CD14-positive monocyte (primary cell): Measurements from ENCODE around the gene KRT79. TPM values are rescaled to one million over a fixed set of nuclear protein-coding genes. Genes with fewer than 3 reads are reported as not detected.

Source experiments
- DNase-seq, 3 donors: peaks; one replicate each; pipeline ENCODE4 v3.0.0-alpha.2; 2011 to 2022
- H2AFZ ChIP-seq: 2 replicates; pipeline ENCODE4 v1.6.0; 2012; ENCODE audit warnings: mild to moderate bottlenecking, low read depth, low read length, inconsistent platforms; ENCODE audit not compliant: insufficient read depth, poor library complexity, severe bottlenecking
- H3K27ac ChIP-seq, 2 donors: 1 replicate in 1 of 2; 2 replicates in 1 of 2; pipeline ENCODE4 v1.5.1; 2012 to 2013; ENCODE audit warnings: low read length in 2 of 2, control low read depth in 1 of 2, inconsistent platforms in 1 of 2, low read depth in 1 of 2, mild to moderate bottlenecking in 1 of 2
- H3K27me3 ChIP-seq, 2 donors: one replicate each; pipeline versions ENCODE4 v1.6.0 to v1.6.1; 2011 to 2013; ENCODE audit warnings: low read length in 2 of 2; ENCODE audit not compliant: control insufficient read depth in 2 of 2, insufficient read depth in 2 of 2
- H3K36me3 ChIP-seq, 2 donors: replicated peaks in 1 of 2; 1 replicate in 1 of 2; 2 replicates in 1 of 2; pipeline versions ENCODE4 v1.5.1 to v1.6.1; 2012 to 2013; ENCODE audit warnings: low read length in 2 of 2, control low read depth in 1 of 2, inconsistent platforms in 1 of 2, mild to moderate bottlenecking in 1 of 2; ENCODE audit not compliant: insufficient read depth in 2 of 2, control insufficient read depth in 1 of 2
- H3K4me1 ChIP-seq, 2 donors: 1 replicate in 1 of 2; 2 replicates in 1 of 2; pipeline versions ENCODE4 v1.5.1 to v1.6.1; 2012 to 2013; ENCODE audit warnings: low read length in 2 of 2, control low read depth in 1 of 2, inconsistent platforms in 1 of 2, mild to moderate bottlenecking in 1 of 2, moderate library complexity in 1 of 2; ENCODE audit not compliant: insufficient read depth in 2 of 2, control insufficient read depth in 1 of 2
- H3K4me2 ChIP-seq: replicated peaks from 2 replicates; pipeline ENCODE3; 2012; ENCODE audit warnings: low read length, moderate library complexity, mild to moderate bottlenecking; ENCODE audit not compliant: poor library complexity, severe bottlenecking; ENCODE audit errors: extremely low read depth
- H3K4me3 ChIP-seq, 3 experiments: fragments of 200-600 bp in 1 of 3; sonication (generic) in 1 of 3; replicated peaks in 1 of 3; 1 replicate in 2 of 3; 2 replicates in 1 of 3; pipeline ENCODE4 v1.5.1; 2011 to 2013; ENCODE audit warnings: low read length in 3 of 3, mild to moderate bottlenecking in 3 of 3, control low read depth in 2 of 3, low read depth in 2 of 3, inconsistent platforms in 1 of 3, moderate library complexity in 1 of 3
- H3K79me2 ChIP-seq: 2 replicates; pipeline ENCODE4 v1.6.0; 2012; ENCODE audit warnings: mild to moderate bottlenecking, control low read depth, inconsistent platforms, low read length, moderate library complexity; ENCODE audit not compliant: insufficient read depth
- H3K9ac ChIP-seq: 2 replicates; pipeline ENCODE4 v1.6.0; 2017; ENCODE audit warnings: low read length, mild to moderate bottlenecking; ENCODE audit not compliant: insufficient read depth, poor library complexity, severe bottlenecking
- H3K9me3 ChIP-seq, 2 donors: replicated peaks in 1 of 2; 1 replicate in 1 of 2; 2 replicates in 1 of 2; pipeline versions ENCODE4 v1.5.1 to v1.6.1; 2012 to 2013; ENCODE audit warnings: low read length in 2 of 2, control low read depth in 1 of 2; ENCODE audit not compliant: control insufficient read depth in 1 of 2, insufficient read depth in 1 of 2
- H4K20me1 ChIP-seq: 2 replicates; pipeline ENCODE4 v1.6.0; 2012; ENCODE audit warnings: mild to moderate bottlenecking, low read length, control low read depth, moderate library complexity; ENCODE audit not compliant: insufficient read depth
- H3K27ac Mint-ChIP-seq, 7 donors: one replicate each; pipeline ENCODE4 v1.8.0; 2020; ENCODE audit warnings: mild to moderate bottlenecking in 7 of 7, mixed read lengths in 7 of 7, moderate library complexity in 6 of 7, inconsistent platforms in 2 of 7
- H3K27me3 Mint-ChIP-seq, 3 donors: one replicate each; pipeline ENCODE4 v1.8.0; 2021 to 2022; ENCODE audit warnings: low read depth in 3 of 3, mild to moderate bottlenecking in 3 of 3, mixed read lengths in 3 of 3, moderate library complexity in 3 of 3, inconsistent platforms in 1 of 3
- H3K36me3 Mint-ChIP-seq, 2 donors: one replicate each; pipeline ENCODE4 v1.8.0; 2020; ENCODE audit warnings: mixed read lengths in 2 of 2, inconsistent platforms in 1 of 2, mild to moderate bottlenecking in 1 of 2
- H3K4me1 Mint-ChIP-seq: one replicate; pipeline ENCODE4 v1.8.0; 2020; ENCODE audit warnings: mild to moderate bottlenecking, mixed read lengths
- H3K4me3 Mint-ChIP-seq, 2 donors: one replicate each; pipeline ENCODE4 v1.8.0; 2020; ENCODE audit warnings: mild to moderate bottlenecking in 2 of 2, mixed read lengths in 2 of 2, moderate library complexity in 1 of 2
- H3K9me3 Mint-ChIP-seq, 7 donors: one replicate each; pipeline ENCODE4 v1.8.0; 2020 to 2022; ENCODE audit warnings: mixed read lengths in 7 of 7, mild to moderate bottlenecking in 6 of 7, moderate library complexity in 6 of 7, inconsistent platforms in 2 of 7
- WGBS: methylation state at CpG from one replicate; pipeline ENCODE4 v1.1.5; 2013; ENCODE audit warnings: missing lambda C conversion rate; ENCODE audit not compliant: insufficient coverage; 5-methylcytosine and 5-hydroxymethylcytosine counted together
- intact Hi-C, 2 donors: fragments of 100-400 bp; cut with micrococcal nuclease; formaldehyde crosslinking; loops; one replicate each; pipeline versions ENCODE4 v1.15.0 to v1.15.1; 2023
- polyA plus RNA-seq, 3 donors: library from polyadenylated mRNA; depleted of rRNA in 1 of 3; unstranded in 2 of 3; stranded (reverse) in 1 of 3; fragments of 300-500 nt in 2 of 3; fragments of >200 nt in 1 of 3; fragmentation: Illumina TruSeq in 2 of 3; gene quantifications; 1 replicate in 2 of 3; 2 replicates in 1 of 3; pipeline ENCODE4 v1.2.3, GENCODE V29; 2012 to 2021
- TF ChIP-seq, protein P1 (sequence below): fragments of 200-600 bp; IDR thresholded peaks from one replicate; pipeline ENCODE4 v1.8.0; 2022; ENCODE audit warnings: antibody characterized with exemption, mild to moderate bottlenecking

Gene KRT79
- polyA plus RNA-seq, 3 donors, result not detected

DNA sequence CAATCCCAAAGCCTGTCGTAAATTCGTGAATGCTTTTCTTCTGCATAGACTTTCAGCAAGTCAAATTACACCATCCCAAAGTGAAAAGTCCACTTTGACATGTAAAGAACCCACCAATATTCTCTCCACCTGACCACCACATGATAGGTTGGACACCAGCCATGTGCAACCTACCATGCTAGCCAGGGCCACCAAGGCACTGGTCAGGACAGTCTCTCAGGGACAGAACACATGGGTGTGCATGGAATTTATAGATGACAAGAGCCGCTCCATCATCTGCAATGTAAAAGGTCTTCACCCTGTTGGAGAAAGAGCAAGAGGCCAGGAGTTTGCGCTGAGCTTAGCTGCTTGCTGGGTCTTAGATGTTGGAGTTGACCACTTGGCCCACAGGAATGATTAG is 51.6 kb downstream of the KRT79 start:
- Histone ChIP-seq H3K9me3 (no peaks in the 10 kb centered on the region), H3K4me1 (no peaks in the 10 kb centered on the region), H4K20me1 (no peaks in the 10 kb centered on the region), H3K79me2 (no peaks in the 10 kb centered on the region), H3K36me3 (no peaks in the 10 kb centered on the region), H3K9ac (no peak overlapping the region), H2AFZ (no peak overlapping the region), H3K4me3 (no peak overlapping the region), H3K27ac (no peak overlapping the region), H3K4me2 (no peak overlapping the region), H3K27me3 (peaks cover 0 to 3% of the 10 kb centered on the region in 2 donors)
- H3K9me3 Mint-ChIP-seq, result peaks cover 0 to 3% (median 0%) of the 10 kb centered on the region in 7 donors
- DNase-seq, result no peak
- intact Hi-C loops, result no loop called here
- TF ChIP-seq, protein P1, sequence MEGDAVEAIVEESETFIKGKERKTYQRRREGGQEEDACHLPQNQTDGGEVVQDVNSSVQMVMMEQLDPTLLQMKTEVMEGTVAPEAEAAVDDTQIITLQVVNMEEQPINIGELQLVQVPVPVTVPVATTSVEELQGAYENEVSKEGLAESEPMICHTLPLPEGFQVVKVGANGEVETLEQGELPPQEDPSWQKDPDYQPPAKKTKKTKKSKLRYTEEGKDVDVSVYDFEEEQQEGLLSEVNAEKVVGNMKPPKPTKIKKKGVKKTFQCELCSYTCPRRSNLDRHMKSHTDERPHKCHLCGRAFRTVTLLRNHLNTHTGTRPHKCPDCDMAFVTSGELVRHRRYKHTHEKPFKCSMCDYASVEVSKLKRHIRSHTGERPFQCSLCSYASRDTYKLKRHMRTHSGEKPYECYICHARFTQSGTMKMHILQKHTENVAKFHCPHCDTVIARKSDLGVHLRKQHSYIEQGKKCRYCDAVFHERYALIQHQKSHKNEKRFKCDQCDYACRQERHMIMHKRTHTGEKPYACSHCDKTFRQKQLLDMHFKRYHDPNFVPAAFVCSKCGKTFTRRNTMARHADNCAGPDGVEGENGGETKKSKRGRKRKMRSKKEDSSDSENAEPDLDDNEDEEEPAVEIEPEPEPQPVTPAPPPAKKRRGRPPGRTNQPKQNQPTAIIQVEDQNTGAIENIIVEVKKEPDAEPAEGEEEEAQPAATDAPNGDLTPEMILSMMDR, result no peak
- no peaks in the 10 kb centered on the region for H3K36me3 Mint-ChIP-seq
- no peaks in the 10 kb centered on the region for H3K4me1 Mint-ChIP-seq
- peaks cover 7 to 14% (median 8%) of the 10 kb centered on the region in 3 donors for H3K27me3 Mint-ChIP-seq
- H3K27ac Mint-ChIP-seq, result no peak overlapping the region
- 95% methylated on average over 4 of the region's 4 CpGs for WGBS
- no peak overlapping the region for H3K4me3 Mint-ChIP-seq

DNA sequence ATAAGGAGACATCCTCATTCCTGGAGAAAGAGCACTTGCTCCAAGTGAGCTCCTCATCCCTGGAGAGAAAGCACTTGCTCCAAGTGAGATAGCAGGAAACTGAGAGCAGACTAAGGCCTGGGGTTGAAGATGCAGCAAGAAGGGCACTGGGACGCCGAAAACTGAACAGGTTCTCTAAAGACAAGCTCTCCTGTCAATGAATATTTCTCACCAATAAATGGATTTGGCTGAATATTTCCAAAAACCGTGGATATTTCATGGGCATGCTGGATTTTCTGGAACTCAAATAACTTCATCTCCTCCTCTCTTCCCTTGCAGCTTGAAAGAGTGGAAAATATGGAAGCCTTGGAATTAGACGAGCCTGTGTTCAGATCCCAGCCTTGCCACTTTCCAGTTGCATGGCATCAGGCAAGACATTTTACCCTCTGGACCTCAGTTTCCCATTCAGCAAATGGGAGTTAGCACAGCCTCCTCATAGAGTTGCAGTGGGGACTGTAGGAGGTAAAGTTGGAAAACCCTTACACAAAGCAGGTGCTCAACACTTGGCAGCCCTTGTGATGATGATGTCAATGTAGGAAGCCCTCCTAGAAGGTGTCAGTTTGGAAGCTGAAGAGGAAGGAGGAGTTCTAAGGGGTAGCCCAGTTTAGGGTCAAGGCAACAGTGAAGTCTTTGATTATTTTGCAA is 52.6 kb downstream of the KRT79 start:
- Mint-ChIP-seq H3K27me3 (peaks cover 7 to 17% (median 11%) of the 10 kb centered on the region in 3 donors), H3K4me3 (no peak overlapping the region), H3K27ac (no peak overlapping the region), H3K36me3 (no peaks in the 10 kb centered on the region), H3K9me3 (peaks cover 0 to 3% (median 0%) of the 10 kb centered on the region in 7 donors), H3K4me1 (no peaks in the 10 kb centered on the region)
- TF ChIP-seq, protein P1, result no peak
- H2AFZ ChIP-seq, result no peak overlapping the region
- H3K36me3 ChIP-seq, result no peaks in the 10 kb centered on the region
- no peak overlapping the region for H3K4me2 ChIP-seq
- WGBS, result no CpG with 5 or more reads among the region's 4 CpGs
- no peak overlapping the region for H3K4me3 ChIP-seq
- H4K20me1 ChIP-seq, result no peaks in the 10 kb centered on the region
- no peak overlapping the region for H3K9ac ChIP-seq
- no peaks in the 10 kb centered on the region for H3K9me3 ChIP-seq
- peaks cover 0 to 3% of the 10 kb centered on the region in 2 donors for H3K27me3 ChIP-seq
- intact Hi-C loops, result no loop called here
- no peak for DNase-seq
- no peaks in the 10 kb centered on the region for H3K79me2 ChIP-seq
- no peaks in the 10 kb centered on the region for H3K4me1 ChIP-seq
- H3K27ac ChIP-seq, result no peak overlapping the region
